Measurements from ENCODE around the gene SSBP3.
A peak's percentile ranks its signal among the peaks of the same experiment; 100 is the strongest.

The SSBP3 gene

GRCh38 chr1:54302951-54303843 is 103.0 kb downstream of the SSBP3 start:
- DNase-seq = no peak

DNA sequence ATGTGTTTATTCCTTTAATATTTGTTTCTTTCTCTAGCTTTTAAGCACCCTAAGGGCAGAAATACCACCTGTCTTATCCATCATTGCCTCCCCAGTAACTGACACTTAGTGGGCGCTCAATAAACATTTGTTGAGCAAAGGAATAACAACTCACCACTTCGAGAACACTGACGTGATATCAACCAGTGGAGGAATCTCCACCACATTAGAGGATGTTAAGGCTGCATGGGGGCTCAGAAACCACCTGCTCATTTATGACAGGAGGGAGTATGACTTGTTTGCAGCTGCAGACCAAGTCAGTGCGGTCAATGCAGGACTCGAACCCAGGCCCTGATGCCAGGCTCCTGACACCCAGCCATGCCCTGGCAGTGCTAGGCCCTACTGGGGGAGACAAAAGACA is 103.6 kb downstream of the SSBP3 start:
- DNase-seq = no peak

- no peak for DNase-seq
Observed at GRCh38 chr1:54301497-54301896, 104.7 kb downstream of the SSBP3 start.

DNA sequence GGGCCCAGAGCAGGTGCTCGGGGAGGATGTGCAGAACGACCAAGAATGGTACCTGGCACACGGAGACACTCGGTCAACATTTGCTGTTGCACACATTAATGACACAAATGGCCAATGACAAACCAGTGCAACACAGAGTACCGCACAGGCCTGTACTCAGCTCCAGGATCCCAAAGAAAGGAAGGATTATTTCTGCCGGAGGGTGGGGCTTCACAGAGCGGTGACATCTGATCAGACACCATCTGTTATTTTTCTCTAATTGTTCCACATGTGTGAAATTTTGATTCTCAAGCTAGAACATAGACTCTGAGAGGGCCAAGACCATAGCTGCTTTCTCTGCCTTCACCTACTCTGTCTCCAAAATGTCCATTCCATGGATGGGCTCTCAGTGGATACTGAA is 105.8 kb downstream of the SSBP3 start:
- DNase-seq = no peak

GRCh38 chr1:54299037-54299436 is 107.2 kb downstream of the SSBP3 start:
- DNase-seq = no peak

DNA sequence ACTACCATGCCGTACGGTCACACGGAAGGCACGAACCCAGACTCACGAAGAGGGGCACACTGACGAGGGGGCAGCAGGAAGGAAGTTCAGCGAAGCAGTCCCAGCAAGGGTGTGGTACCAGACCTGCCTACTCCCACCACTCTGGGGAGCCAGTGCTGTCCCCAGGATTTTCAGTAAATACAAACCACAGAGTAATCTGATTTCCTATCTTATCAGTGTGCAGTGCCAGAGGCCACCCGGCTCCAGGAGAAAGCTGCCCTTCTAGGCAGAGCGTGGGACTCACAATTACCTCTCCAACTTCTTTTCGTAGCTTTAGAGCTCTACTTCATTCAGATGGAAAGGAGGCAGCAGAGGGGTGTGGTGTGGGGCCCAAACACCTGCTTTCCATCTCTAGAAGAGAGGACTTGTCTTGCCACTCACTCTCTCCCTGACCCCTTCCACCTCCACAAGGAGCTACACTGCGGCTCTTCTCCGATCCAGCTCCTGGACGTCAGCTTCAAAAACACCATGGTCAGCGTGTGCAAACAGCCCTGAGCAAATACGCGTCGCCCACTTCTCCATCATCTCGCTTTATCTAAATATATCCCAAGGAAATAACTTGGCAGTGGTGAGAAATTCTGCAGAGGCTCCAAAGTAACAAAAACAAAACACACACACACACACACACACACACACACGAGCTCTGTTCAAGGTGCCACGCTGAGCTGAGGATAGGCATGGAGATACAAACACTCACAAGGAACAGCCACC is 107.7 kb downstream of the SSBP3 start:
- DNase-seq = no peak

GRCh38 chr1:54297596-54298283 is 108.5 kb downstream of the SSBP3 start:
- DNase-seq = no peak

GRCh38 chr1:54296666-54297065 is 109.5 kb downstream of the SSBP3 start:
- no peak for DNase-seq

DNA sequence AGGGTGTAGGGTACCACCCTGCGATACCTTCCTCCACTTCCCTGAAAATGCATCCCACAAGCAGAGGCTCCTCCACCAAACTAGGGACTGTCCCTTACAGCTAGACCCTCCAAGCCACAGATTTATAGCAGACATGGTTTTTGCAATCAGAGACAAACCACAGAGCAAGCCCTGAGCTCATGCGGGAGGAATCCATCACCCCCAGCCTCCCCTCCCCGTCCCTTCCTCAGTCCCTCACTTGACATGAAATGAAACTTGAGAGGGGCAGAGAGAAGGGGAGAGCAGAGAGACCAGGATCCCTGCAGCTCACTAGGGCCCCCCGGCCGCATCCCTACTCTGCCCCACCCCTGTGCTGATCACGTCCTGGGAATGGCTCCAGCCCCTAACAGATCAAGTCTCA is 111.3 kb downstream of the SSBP3 start:
- DNase-seq = no peak

DNA sequence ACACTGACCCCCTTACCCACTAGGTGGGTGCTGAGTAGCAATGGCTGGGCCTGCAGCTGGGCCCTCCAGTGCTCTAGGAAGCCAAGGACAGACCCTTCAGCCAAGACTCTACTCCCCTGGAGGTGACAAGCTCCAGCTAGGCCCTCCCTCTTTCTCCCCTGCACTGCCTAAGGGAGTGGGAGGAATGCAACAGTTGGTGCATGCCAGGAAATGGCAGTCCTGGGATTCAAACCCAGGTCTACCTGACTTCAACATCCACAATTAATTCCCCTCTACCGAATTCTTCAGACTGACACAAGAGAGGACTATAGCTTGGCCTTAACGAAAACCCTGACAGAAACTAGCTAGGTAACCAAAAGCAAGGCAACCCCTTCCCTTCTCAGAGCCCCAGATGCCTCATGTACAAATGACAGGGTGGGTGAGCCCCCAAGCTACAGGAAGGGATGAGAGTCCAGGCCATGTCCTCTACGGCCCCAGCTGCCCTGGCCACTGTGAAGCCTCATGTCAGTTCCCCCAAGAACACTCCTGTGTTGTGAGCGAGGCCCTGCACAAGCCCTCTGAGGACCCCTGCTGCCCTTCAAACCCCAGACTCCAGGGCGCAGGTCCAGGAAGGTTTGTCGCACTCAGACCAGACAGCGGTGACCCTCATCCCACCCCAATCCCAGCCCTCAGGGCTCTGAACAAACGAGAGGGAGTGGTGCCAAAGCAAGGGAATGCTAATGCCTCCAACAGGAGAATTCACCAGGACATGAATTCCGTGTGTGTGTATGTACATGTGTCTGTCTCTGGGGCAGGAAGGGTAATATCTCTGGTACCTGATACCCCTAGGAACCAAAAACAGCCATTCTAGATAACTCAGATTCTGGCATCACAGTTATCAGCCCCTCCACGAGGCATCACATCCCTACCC is 113.9 kb downstream of the SSBP3 start:
- no peak for DNase-seq

DNA sequence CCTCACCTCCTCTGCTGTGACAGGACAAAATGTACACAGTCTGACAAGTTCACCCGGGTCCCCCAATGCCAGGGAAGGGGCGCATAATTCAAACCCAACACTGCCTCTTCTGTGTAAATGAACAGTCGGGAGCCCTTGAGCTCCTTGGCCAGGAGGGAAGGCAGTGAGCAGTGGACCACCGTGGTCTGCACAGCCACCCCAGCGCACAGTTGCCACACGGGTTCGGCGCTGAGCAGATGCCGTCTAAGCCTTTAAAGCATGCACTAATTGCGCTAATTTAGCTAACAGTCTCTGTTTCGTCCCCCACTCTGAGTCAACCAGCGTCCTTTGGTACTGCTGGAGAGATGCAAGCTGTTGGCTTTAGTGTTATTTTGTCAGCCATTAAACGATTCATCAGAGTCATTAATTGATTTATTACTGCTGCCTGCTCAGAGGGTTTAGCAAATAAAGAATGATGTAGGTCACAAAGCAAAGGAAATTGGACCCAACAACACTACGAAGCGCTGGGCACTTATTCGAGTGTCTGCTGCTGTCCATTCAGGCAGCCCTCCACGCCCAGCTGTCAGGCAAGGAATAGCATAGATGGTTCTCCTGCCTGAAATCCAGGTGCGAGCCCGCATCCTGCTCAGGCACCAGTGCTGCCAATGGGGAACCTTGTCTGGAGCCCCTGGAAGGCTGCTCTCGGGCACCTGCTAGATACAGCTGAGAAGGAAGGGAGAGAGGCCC is 114.8 kb downstream of the SSBP3 start:
- DNase-seq = peak; percentile 63 to 65

- DNase-seq = no peak
Observed at GRCh38 chr1:54290506-54291184, 115.5 kb downstream of the SSBP3 start.

- no peak for DNase-seq
Observed at GRCh38 chr1:54289712-54290233, 116.4 kb downstream of the SSBP3 start.

DNA sequence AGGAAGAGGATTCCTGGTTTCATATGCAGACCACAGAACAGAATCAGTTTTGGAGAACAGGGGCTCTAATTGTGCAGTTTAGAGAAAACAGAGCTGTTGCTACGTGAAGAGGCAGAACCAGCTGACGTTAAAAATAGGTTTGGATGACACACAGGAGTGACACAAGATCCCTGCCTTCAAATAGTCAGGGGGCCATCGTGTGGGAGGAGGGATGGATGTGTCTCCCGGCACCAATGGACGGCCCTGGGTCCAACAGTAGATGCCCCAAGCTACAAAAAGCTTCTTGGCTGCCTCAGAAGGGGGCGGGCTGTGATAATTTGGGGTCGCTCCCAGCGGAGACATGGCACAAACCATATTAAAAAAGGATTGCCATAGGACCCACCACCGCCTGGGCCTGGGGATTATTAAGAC is 118.4 kb downstream of the SSBP3 start:
- no peak for DNase-seq

- no peak for DNase-seq
Observed at GRCh38 chr1:54287176-54287650, 119.0 kb downstream of the SSBP3 start.

DNA sequence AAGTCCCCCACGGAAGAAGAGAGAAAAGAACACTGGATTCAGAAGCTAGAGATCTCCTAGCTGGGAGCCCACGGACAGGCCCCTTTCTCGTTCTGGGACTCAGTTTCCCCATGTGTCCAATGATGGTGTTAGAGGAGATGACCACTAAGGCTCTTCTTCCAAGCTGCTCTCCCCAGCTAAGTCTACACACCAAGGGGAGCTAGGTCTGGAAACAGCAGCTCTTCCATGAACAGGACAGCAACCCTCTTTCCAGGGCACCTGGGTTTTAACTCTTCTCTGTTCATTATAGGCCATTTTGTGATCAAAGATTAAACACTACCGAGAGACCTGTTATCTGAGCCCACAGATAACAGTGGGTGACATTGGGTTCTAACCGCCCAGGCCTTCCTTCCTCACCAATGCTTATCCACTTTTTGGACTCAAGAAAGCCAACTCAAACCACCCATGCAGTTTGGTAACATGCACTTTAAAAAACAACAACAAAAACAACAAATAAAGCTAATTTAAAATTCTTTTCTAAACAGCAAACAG is 120.3 kb downstream of the SSBP3 start:
- DNase-seq = no peak

DNA sequence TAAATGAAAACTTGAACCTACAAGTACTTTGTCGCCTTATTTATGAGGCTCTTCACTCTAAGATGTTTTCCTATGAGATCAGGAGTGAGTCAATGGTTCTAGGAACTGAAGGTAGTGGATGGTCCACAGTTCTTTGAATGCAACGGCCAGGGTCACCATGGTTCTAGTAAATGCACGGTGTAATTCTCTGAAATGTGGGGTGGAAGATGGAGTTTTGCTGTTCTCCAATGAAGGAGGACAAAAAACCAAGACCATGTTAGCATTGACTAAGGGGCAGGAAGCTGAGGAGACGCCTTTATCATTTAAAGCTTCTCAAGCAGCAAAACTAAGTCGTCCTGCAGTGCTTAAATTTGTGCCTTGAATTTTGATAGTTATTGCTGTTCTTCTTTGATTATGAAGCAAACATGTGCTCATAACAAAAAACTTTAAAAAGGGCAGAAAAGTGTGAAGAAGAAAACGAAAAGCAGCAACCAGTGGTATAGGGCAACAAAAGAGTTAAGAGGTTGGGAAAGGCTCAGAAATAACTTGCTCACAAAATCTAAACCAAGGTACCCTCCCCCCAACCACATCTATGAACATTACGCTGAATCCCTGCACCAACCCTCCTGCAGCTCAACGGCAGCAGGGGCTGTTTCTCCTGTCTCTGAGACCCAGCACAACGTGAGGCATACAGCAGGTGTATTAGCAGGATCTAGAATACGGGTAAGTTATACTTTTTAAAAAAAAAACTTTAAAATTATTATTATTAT is 121.2 kb downstream of the SSBP3 start:
- DNase-seq = no peak

- DNase-seq = no peak
Observed at GRCh38 chr1:54283635-54284385, 122.4 kb downstream of the SSBP3 start.

Measured in SHP77 (cell line).